G401.6 (cell line): ENCODE data around the gene TIAM2.
"Not testable (repeated sequence)": the region's sequence is repeated elsewhere in the genome, so short reads cannot be mapped to it uniquely, and the experiment has no call there.

Experiments used
- FAIRE-seq: peaks from 2 replicates; lab custom pipeline; 2012; peaks lifted over from hg19 to GRCh38; lab: Jason Lieb, UNC

TIAM2 gene

DNA sequence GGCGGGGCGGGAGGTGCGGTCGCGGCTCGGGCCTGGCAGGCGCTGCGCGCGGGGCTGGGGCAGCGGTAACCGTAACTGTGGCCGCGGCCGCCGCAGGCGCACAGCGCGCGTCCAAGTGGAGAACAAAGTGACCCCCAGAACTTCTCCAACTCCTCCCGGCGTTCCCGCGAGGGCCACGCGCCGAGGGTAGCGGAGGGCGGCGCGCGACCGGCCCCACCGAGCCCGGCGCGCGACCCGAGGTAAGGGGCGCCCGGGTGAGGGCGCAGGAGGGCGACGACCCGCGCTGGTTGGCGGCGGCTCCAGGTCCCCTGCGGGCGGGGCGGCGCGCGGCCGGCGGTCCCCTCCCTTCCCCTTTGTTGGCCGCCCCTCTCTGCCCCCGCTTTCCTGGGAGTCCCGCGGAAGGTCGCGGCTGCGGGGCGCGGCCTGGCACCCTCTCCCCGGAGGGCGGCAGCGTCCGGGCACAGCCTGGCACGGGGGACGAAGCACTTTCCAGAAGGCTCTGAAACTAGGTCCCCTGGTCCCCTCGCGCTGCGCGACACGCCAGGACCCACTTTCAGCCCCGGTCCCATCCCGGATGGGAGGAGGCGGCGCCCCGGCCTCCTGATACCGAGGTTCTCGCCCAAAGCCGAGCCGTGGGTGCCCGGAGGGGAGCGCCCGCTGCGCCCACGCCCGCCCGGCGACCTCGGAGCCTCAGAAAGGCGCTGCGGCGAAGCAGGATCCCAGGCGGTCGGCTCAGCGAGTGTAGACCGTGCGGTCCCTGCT is at the start of gene TIAM2:
TSS of gene TIAM2 (plus strand) at position 62 of the 762 bp plus-strand sequence. CDS start 133,909 bp downstream, outside the sequence.
- no peak for FAIRE-seq

DNA sequence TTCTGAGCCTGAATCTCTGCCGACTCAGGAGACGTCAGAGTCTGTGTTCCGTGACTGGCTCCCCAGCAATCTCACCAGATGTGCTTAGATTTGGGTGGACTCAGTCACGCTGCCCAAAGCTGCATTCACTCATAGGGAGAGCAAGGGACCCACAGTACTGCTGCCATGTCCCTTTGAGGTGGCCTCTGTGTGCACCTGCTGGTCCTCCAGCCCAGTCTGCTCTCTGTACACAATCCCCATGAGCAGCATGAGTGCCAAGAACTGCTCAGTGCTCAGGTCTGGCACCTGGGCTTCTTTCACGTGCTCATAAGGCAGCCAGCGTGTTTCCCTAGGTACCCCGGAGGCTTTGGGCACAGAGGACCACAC is 44.2 kb upstream of the TIAM2 start:
- no peak for FAIRE-seq

DNA sequence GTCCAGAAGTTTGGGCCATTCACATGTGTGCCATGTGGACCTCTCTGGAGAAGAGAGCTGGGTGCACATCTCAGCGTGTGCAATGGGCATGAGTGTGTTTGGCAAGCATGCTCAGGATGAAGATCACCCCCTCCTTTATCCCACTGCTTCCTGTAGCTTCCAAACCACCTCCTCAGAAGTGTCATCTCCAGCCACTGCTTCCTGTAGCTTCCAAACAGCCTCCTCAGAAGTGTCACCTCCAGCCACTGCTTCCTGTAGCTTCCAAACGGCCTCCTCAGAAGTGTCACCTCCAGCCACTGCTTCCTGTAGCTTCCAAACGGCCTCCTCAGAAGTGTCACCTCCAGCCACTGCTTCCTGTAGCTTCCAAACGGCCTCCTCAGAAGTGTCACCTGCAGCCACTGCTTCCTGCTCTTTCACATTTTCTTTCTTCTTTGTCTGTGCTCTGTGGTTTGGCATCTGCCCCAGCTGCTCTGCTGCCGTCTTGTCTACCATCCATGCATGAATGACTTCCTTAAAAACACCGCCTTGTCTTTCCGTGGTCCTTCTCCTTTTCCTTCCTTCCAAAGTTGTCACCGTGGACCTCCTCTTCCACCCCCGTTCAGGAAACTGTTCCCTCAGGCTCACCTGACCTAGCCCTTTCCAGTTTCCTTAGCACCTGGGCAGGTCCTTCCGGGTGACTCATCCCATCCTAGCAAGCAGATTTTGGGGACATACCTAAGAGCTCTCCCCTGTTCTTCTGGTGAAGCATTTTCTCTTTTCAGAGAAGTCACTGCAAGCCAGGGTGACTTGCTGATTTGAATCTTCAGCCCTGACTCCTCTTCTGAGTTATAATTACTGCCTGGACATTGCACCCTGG is 43.5 kb upstream of the TIAM2 start:
- FAIRE-seq = no peak

DNA sequence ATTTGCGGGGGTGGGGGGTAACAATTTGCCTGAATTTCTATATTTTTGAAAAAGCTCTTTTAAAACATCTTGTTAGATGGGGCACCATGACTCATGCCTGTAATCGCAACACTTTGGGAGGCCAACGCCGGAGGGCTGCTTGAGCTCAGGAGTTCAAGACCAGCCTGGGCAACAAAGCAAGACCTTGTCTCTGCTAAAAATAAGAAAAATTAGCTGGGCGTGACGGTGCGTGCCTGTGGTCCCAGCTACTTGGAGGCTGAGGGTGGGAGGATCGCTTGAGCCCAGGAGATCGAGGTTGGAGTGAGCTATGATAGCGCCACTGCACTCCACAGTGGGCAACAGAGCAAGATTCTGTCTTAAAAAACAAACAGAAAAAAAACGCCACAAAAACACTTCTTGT is 41.5 kb upstream of the TIAM2 start:
- FAIRE-seq = no peak

DNA sequence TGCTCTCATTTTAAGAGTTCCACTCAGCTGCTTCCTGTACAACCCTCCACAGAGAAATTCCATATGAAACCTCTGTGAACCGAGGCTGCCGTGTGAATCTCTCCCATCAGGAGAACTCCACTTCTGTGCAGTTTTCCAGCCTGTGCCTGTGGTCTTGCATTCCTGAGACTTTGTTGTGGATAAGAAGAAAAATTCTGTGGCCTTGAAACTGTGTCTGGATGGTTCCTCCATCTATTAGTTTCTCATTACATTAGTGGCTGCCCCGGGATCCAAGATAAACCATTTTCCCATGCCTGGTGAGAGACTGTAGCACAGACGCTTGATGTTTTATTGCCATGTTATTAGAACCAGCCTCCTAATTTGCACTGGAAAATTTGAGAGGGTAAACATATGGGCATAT is 40.8 kb upstream of the TIAM2 start:
- no peak for FAIRE-seq

DNA sequence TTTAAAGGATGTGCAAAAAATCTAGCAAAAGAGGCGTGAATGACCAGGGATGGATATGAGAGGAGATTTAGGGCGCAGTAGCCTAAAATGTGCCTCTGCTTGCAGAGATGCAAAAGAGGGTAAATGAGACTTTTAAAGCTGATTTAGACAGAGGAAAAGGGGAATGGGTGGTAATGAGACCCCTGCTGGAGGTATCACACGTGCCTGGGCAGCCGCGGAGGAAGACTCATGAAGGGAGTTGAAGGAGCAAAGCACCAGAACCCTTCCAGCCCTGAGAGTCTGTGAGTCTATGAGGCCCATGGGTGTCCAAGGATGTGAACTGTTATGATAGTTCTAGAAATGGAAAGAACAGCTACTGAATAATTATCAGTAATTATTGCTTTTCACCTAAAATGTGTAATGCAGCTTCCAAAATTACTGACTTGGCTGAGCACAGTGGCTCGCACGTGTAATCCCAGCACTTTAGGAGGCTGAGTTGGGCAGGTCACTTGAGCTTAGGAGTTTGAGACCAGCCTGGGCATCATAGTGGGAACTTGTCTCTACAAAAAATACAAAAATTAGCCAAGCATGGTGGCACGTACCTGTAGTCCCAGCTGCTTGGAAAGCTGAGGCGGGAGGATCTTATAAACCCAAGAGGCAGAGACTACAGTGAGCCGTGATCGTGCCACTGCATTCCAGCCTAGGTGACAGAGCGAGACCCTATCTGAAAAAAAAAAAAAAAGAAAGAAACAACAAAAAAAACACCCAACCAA is 38.2 kb upstream of the TIAM2 start:
- no peak for FAIRE-seq

DNA sequence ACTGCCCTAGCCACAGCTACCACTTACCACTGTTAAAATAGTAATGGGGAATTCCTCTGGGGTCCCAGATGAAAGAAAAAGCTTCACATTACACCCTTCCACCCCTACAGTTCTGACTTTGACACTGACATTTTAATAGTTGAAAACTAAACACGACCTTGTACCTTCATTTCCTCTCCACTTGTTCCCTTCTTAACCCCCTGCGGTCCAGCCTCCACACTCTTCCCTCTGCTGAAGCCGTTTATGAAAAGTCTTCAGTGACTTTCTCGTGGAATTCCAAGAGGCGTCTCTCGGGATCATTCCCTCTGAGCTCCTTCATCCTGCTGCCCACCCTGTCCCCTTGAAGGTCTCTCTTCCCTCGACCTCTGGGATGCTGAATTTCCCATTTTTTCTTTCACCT is 36.6 kb upstream of the TIAM2 start:
- no peak for FAIRE-seq

DNA sequence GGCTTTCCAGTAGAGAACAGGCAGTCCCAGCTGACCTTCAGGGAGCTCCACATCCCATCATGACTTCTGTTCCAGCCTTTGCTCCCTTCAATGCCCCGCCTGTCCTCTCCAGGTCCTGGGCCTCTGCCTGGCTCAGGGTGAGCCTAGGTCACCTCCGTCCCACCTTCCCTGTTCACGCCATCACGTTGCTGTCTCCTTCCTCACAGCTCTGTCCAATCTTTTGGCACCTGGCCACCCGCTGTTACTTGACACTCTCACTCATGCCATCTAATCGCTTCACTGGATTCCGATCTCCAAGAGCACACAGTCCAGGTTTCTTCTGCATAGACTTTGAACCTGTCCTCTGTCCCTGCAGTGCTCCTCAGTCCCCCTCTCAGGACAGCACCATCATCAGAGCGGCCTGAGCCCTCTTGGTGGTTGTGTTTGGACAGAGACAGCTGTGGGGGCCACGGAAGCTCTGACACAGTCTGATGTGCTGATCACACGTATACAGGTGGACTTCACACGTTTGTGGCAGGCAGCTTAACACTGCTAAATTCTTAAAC is 34.7 kb upstream of the TIAM2 start:
- no peak for FAIRE-seq

DNA sequence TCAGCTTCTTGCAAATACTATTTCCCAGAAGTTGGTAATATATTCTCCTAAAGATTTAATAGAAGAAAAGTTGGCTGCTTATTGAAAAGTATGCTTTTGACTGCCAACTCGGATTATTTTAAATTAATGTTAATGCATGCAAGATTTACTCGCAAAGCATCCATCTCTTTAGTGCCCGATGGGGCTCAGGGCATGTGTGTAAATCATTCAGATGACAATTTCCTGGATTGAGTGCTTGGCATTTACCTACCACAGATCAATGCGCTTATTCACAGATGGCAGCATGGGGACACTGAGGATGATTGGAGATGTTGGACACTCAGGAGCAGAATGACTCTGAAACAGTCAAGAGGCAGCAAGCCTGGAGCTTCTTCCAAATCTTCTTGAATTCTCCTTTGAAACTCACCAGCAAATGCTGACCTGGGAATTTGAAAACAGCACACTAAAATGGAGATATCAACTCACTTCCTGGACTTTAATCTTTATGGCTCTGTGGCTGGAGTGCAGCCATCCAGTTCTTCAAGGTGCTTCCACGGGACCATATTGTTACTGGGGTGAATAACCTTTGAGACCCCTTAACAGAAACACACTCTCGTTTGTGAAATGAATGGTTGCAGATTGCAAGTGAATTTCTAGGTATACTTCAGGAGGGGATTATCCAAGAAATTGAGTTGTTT is 34.1 kb upstream of the TIAM2 start:
- no peak for FAIRE-seq

DNA sequence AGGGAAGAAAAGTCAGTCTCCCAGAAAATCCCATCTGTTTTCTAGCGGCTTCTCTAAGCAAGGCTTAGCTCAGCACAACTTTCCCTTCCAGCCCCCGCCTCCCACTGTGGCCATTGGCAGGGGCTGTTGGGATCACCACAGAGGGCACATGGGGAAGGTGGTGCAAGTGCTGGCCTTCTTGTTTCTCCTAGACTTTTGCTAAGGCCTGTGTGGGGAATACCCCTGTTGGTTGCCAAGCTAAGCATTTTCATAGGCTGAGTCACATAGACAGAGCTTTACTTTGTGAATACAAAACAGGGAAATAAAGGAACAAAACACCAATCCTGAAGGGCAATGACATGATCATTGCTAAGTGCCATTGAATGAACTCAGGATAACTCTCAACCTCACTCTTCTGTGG is 32.4 kb upstream of the TIAM2 start:
- FAIRE-seq = no peak

DNA sequence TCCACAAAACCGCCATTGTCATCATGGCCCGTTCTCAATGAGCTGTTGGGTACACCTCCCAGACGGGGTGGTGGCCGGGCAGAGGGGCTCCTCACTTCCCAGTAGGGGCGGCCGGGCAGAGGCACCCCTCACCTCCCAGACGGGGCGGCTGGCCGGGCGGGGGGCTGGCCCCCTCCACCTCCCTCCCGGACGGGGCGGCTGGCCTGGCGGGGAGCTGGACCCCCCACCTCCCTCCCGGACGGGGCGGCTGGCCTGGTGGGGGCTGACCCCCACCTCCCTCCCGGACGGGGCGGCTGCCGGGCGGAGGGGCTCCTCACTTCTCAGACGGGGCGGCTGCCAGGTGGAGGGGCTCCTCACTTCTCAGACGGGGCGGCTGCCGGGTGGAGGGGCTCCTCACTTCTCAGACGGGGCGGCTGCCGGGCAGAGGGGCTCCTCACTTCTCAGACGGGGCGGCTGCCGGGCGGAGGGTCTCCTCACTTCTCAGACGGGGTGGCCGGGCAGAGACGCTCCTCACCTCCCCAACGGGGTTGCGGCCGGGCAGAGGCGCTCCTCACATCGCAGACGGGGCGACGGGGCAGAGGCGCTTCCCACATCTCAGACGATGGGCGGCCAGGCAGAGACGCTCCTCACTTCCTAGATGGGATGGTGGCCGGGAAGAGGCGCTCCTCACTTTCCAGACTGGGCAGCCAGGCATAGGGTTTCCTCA is 28.9 kb upstream of the TIAM2 start:
- not testable (repeated sequence) for FAIRE-seq

DNA sequence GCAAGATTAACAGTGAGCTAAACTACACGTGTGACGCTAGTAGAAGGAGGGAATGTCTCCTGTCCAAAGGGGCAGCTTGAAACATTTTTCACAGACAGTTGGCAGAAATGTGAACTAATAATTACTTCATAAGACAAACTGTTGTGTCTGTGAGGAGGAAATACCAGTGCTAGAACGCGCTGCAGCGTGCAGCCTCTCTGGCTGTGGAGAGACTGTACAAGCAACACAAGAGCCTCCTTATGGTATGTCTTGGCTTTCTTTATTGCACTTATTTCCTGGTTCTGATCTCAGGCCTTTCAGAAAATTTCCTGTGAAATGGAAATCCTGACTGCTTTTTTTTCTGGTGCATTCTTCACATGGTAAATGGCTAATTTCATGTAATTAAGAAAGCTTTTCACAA is 25.3 kb upstream of the TIAM2 start:
- no peak for FAIRE-seq

DNA sequence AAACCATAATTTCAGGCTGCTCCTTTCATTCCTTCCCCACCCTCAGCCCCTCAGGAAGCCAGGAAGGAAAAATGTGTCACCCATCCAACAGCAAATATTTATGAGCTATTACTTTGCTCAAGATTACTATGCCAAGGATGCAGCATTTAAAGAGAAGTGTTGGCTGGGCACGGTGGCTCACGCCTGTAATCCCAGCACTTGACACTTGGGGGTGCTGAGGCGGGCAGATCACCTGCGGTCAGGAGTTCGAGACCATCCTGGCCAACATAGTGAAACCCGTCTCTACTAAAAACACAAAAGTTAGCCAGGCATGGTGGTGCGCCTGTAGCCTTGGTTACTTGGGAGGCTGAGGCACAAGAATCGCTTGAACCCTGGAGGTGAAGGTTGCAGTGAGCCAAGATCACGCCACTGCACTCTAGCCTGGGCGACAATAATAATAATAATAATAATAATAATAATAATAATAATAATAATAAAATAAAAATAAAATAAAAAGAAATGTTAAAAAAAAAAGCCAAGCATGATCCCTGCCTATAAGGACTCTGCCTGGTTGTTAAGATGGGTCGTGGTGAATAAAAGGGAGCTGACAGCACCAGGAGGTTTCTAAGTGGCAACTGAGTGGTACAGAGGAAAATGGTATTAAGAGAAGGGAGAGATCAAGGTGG is 20.5 kb upstream of the TIAM2 start:
- FAIRE-seq = no peak

DNA sequence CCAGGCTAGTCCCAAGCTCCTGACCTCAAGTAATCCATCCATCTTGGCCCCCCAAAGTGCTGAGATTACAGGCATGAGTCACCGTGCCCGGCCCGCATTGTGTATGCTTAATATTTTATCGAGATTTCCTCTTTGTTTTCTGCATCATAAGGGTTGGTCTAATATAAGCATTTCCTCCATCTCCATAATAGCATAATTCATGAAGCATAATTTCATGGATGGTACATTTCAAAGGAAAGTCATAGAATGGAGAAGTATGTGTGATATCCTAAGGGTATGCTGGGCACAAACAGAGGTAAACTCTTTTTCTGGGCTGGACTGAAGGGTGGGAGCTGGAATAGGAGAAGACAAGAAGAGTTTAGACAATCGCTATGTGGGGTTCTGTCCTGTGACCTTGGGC is 17.5 kb upstream of the TIAM2 start:
- FAIRE-seq = no peak

DNA sequence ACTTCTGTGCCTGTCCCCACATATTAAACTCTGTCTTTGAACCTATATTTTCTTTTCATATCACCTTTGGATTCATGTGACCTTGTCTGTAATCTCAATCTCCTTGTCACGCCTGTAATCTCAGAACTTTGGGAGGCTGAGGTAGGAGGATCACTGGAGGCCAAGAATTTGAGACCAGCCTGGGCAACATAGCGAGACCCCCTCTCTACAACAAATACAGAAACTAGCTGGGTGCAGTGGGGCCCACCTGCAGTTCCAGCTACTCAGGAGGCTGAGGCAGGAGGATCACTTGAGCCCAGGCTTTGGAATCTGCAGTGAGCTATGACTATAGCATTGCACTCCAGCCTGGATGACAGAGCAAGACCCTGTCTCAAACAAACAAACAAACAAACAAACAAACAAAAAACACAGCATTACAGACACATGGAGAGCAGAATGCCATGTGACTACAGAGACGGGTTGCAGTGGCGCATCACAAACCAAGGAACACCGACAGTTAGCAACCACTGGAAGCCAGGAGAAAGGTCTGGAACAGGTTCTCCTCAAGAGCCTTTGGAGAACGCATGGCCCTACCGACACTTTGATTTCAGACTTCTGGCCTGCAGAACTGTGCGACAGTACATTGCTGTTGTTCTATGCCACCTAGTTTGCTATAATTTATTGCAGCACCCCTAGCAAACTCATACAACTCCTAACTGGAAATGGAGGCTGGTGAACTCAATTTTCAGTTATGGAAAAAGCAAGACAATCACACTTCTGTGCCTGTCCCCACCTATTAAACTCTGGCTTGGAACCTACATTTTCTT is 14.6 kb upstream of the TIAM2 start:
- FAIRE-seq = no peak

DNA sequence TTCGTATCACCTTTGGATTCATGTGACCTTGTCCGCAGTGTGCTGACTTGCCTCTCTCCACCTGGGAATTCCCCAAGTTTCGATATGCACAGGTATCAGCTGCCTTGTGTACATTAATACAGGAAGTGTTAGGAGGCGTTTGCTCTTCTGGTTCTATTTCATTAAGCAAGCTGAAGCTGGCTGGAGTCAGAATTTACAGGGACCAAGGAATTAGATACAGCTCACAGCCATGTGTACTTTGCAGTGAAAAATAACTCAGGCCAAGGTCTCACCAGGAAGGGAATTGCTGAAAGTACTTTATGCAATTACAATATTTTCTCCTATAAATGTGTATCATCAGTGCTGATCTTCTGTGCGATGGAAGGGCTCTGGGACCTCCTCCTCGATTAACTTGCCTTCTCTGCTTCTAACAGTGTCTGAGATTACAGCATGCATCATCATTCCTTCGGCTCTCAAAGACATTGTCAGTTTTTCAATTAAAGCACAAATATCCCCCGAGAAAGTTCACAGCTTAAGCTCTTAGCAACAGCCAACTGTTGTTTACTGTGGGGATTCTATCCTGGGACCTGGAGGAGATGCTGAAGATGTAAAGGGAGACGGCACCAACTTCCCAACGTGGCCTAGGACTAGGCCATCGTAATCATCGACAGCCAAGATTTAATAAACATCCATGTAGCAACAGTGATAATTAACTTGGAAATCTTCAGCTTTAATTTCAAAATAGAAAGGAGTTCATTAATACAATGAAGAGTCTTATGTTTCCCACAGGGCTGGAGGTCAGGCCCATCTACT is 13.8 kb upstream of the TIAM2 start:
- no peak for FAIRE-seq

DNA sequence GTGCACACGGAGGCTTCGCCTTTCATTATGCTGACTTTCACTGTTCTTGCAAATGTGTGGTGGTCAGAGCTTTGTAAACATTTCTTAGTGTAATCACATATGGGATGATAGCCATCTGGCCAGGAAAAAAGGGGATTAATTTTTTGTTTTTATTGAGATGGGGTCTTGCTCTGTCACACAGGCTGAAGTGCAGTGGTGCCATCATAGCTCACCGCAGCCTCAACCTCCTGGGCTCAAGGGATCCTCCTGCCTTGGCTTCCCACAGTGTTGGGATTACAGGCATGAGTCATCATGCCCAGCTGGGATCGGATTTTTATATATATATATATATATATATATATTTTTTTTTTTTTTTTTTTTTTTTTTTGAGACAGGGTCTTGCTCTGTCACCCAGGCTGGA is 11.0 kb upstream of the TIAM2 start:
- no peak for FAIRE-seq

DNA sequence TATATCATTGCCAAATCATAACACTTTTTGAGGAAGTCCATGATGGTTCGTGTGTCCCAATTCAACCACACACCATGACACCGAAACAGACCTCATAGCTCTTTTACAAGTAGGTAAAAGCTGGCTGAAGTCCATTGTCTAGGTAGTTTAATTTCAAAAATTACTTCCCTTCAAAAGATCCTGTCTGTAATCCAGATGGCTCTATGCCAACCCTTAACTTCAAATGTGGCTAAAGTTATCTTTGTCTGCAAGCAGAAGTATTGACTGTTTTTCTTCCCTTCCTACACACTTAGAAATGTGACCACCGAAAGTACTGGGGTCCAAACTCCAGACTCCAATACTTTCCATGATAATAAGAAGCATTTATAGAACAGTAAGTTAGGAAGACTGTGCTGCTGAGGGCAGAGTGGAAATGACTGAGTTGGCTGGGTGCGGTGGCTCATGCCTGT is 8.3 kb upstream of the TIAM2 start:
- FAIRE-seq = no peak

DNA sequence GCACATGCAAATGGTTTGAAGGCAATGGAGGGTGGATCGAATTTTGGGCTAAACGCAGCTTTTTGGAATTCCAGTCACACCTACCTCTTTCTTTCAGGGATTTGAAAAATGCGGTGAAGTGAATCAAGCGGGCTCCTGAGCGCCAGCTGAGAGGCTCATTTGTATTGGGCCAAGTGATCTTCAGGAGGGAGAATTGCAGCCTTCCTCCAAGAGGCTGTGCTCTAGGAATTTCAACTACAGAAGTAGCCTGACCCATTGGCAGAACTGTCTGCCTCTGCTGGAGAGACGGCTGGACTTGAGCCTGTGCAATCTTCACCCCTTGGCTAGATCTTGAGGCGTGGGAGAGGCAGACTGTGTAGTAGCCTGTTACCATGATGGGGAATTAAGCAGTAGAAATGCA is 5.7 kb upstream of the TIAM2 start:
- no peak for FAIRE-seq
